ENCODE data around the gene EVA1B. TPM values are rescaled to one million over a fixed set of nuclear protein-coding genes. Genes with fewer than 3 reads are reported as not detected.

The EVA1B gene
- total RNA-seq, 4 donors from 2014 or later = 20.9 to 122 (median 62.4) TPM

- no peaks in the 10 kb centered on the region for H3K27me3 ChIP-seq
- peaks cover 8 to 12% of the 10 kb centered on the region in 2 donors for H3K4me1 ChIP-seq
- peak overlapping the region; percentile 36 to 68 for H3K4me3 ChIP-seq
- DNase-seq = peak in 1 of 2 donors; percentile 36
- no peaks in the 10 kb centered on the region for H3K36me3 ChIP-seq
- no peak for TF ChIP-seq POLR2A (IDR thresholded peaks at IDR 0.05)
- TF ChIP-seq, protein P1, sequence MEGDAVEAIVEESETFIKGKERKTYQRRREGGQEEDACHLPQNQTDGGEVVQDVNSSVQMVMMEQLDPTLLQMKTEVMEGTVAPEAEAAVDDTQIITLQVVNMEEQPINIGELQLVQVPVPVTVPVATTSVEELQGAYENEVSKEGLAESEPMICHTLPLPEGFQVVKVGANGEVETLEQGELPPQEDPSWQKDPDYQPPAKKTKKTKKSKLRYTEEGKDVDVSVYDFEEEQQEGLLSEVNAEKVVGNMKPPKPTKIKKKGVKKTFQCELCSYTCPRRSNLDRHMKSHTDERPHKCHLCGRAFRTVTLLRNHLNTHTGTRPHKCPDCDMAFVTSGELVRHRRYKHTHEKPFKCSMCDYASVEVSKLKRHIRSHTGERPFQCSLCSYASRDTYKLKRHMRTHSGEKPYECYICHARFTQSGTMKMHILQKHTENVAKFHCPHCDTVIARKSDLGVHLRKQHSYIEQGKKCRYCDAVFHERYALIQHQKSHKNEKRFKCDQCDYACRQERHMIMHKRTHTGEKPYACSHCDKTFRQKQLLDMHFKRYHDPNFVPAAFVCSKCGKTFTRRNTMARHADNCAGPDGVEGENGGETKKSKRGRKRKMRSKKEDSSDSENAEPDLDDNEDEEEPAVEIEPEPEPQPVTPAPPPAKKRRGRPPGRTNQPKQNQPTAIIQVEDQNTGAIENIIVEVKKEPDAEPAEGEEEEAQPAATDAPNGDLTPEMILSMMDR (IDR thresholded peaks at IDR 0.05) = no peak
- H3K27ac ChIP-seq = peak overlapping the region; percentile 94 to 97
- intact Hi-C loops (cut with DNase I; ENCODE audit: low total_unique reads) = no loop called here
- no peaks in the 10 kb centered on the region for H3K9me3 ChIP-seq
These were observed 2.7 kb downstream of the EVA1B start for GRCh38 chr1:36320767-36321118.

- DNase-seq = peak in 1 of 2 donors; percentile 43
- intact Hi-C loops (cut with DNase I; ENCODE audit: low total_unique reads) = no loop called here
- H3K9me3 ChIP-seq = no peaks in the 10 kb centered on the region
- TF ChIP-seq, protein P1 (IDR thresholded peaks at IDR 0.05) = no peak
- TF ChIP-seq POLR2A (IDR thresholded peaks at IDR 0.05) = no peak
- peaks cover 8 to 12% of the 10 kb centered on the region in 2 donors for H3K4me1 ChIP-seq
- peak overlapping the region; percentile 36 to 68 for H3K4me3 ChIP-seq
- no peaks in the 10 kb centered on the region for H3K27me3 ChIP-seq
- H3K27ac ChIP-seq = peak overlapping the region; percentile 94 to 97
- no peaks in the 10 kb centered on the region for H3K36me3 ChIP-seq
These were observed 3.1 kb downstream of the EVA1B start for GRCh38 chr1:36320291-36320761.

DNA sequence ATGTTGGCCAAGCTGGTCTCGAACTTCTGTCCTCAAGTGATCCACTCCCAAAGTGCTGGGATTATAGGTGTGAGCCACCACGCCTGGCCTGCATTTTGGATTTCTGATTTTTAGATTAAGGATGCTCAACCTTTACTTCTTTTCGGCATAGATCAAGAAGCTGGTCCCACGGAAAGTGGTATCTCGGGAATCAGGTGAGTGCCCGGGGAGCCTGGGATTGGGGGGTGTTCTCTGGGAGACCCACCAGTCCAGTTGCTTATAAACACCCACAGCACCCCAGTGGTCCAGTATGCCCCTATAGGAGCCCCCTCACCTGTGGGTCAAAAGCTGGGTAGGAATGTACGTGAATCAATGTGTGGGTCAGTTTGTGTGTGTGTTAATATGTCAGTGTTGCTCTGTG, 14.0 kb downstream of the EVA1B start:
- Histone ChIP-seq H3K9me3 (no peaks in the 10 kb centered on the region), H3K4me3 (no peak overlapping the region), H3K27ac (no peak overlapping the region), H3K4me1 (peaks cover 0 to 16% of the 10 kb centered on the region in 2 donors), H3K27me3 (no peaks in the 10 kb centered on the region), H3K36me3 (no peaks in the 10 kb centered on the region)
- no peak for DNase-seq
- intact Hi-C loops (cut with DNase I; ENCODE audit: low total_unique reads) = no loop called here
- TF ChIP-seq, protein P1 (IDR thresholded peaks at IDR 0.05) = no peak
- no peak for TF ChIP-seq POLR2A (IDR thresholded peaks at IDR 0.05)

- DNase-seq = no peak
- H3K9me3 ChIP-seq = no peaks in the 10 kb centered on the region
- H3K27me3 ChIP-seq = no peaks in the 10 kb centered on the region
- peaks cover 0 to 16% of the 10 kb centered on the region in 2 donors for H3K4me1 ChIP-seq
- TF ChIP-seq, protein P1 (IDR thresholded peaks at IDR 0.05) = no peak
- TF ChIP-seq POLR2A (IDR thresholded peaks at IDR 0.05) = no peak
- peak overlapping the region; percentile 58 to 65 for H3K4me3 ChIP-seq
- intact Hi-C loops (cut with DNase I; ENCODE audit: low total_unique reads) = no loop called here
- no peak overlapping the region for H3K27ac ChIP-seq
- H3K36me3 ChIP-seq = no peaks in the 10 kb centered on the region
These were observed 15.7 kb downstream of the EVA1B start for GRCh38 chr1:36307601-36308330.

- intact Hi-C loops (cut with DNase I; ENCODE audit: low total_unique reads) = no loop called here
These were observed 16.5 kb downstream of the EVA1B start for GRCh38 chr1:36306902-36307456.

More at GRCh38 chr1:36306902-36307456, 16.5 kb downstream of the EVA1B start:
- Histone ChIP-seq H3K27ac (peak overlapping the region in 1 of 2 donors; percentile 78), H3K36me3 (no peaks in the 10 kb centered on the region), H3K4me1 (peaks cover 0 to 16% of the 10 kb centered on the region in 2 donors), H3K4me3 (peak overlapping the region; percentile 58 to 65), H3K9me3 (no peaks in the 10 kb centered on the region), H3K27me3 (no peaks in the 10 kb centered on the region)
- peak; percentile 29 to 83 for TF ChIP-seq POLR2A (IDR thresholded peaks at IDR 0.05)
- TF ChIP-seq, protein P1 (IDR thresholded peaks at IDR 0.05) = no peak
- peak; percentile 90 to 95 for DNase-seq

Data from uterus (tissue), 4 donors.